GM18873 (cell line): ENCODE measurements around the gene DISP3.
"Not testable (repeated sequence)": the region's sequence is repeated elsewhere in the genome, so short reads cannot be mapped to it uniquely, and the experiment has no call there.

Experiments used
- ATAC-seq: cut with Tn5 transposase; IDR thresholded peaks from one replicate; pipeline ENCODE4 v1.9.1; 2021; ENCODE audit warnings: mild to moderate bottlenecking, moderate library complexity, moderate number of reproducible peaks; ENCODE audit not compliant: unreplicated experiment, low FRiP score

Gene DISP3

GRCh38 chr1:11569551-11569950, 90.6 kb downstream of the DISP3 start:
- no peak for ATAC-seq

DNA sequence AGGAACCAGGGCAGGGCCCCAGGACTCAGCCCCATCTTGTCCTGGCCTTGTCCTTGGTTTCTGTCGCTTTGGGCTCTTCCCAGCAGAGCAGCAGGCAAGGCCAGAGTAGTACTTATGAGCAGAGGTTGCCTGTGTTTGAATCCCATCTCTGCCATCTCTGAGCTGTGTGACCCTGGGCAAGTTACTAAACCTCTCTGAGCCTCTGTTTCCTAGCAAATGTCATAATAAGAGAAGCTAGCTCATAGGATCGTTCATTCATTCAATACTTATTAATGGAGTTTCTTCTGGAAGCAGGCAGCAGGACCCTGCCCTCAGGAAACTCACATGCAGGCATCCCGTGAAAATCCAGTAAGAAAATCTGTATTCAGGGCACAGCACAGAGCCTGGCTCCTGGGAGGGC, 91.0 kb downstream of the DISP3 start:
- no peak for ATAC-seq

DNA sequence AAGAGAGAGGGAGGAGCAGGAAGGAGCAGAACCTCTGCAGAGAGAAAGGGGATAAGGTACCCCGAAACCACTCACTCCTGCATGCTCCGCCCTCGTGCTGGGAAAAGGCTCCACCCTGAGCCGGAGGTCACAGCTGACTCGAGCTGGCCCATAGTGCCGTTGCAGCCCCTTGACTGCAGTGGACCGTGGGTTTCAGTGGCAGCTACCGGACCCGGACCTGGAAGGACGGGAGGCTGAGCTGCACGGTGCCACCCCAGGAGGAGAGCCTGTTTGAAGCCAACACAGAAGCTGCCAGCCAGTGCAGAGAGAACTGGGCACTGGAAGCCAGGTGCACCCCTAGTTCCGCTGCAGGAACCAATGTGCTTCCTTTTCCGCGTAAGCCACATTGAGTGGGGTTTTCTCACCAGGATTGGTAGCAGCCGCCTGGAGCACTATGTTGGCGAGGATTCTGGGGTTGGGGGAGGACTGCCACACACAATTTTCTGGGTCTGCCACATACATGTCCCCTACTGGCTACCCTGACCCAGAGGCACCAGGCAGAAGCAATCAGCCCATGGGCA, 91.9 kb downstream of the DISP3 start:
- ATAC-seq, result no peak

- no peak for ATAC-seq
Observed at GRCh38 chr1:11571906-11572616, 93.1 kb downstream of the DISP3 start.

DNA sequence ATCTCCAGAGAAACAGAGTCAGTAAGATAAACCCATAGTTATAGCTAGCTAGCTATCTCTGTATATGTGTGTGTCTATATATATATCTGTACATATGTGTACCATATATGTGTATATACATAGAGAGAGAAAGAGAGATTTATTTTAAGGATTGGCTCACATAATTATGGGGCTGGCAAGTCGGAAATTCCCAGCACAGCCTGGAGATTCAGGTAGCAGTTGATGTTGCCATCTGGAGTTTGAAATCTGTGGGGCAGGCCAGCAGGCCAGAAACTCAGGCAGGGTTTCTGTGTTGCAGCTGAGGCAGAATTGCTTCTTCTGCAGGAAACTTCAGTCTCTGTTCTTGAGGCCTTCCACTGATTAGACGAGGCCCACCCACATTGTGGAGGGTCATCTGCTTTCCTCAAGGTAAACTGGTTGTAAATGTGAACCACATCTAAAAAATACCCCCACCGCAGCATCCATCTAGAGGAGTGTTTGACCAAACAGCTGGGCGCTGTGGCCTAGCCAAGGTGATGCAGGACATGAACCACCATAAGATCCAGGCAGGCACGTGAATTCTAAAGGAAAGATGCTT, 94.2 kb downstream of the DISP3 start:
- no peak for ATAC-seq

GRCh38 chr1:11575553-11575952, 96.6 kb downstream of the DISP3 start:
- no peak for ATAC-seq

DNA sequence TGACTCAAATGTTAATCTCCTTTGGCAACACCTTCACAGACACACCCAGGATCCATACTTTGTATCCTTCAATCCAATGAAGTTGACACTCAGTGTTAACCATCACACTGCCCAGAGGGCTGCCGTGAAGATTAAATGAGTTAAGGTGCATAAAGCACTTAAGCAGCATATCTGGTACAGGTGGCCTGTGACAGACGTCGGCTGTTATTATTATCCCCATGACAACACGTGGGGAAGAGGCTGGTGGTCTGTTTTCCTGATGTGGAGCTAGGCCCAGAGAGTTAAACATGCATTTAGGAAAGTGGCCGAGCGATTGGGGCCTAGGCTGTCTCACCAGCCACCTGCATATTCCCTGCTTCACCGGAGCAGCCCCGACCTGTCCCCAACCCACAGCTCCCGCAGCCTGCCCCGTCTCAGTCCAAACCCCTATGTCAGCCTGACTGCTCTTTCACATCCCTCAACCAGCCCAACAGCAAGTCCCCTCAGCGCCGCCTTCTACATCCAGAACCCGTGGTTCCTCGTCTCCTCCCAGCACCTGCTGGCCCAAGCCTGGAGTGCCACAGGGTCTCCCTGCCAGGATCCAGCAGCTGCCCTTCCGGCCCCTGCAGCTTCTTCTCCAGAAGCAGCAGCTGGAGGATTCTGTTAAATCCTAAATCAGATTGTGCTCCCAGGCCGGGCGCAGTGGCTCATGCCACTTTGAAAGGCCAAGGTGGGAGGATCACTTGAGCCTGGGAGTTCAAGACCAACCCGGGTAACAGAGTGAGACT, 97.3 kb downstream of the DISP3 start:
- ATAC-seq, result no peak

- no peak for ATAC-seq
Observed at GRCh38 chr1:11578004-11578403, 99.0 kb downstream of the DISP3 start.

DNA sequence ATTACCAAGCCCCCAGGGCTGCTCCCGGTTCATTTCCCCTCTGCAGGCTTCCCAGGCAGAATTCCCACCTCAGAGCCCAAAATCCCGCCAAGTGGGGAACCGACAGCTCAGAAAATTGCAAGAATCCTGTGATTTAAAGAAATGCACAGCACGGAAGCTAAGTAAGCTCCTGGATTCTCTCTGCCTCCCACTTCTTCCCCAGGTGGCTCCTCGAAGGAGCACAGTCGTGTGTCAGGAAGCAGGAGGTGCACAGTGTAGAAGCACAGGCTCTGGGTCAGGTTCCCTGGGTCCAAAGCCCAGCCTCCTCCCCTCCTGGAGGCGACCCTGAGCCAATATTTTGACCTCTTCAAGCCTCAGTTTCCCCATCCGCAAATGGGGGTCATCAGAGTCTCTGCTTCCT, 100.6 kb downstream of the DISP3 start:
- no peak for ATAC-seq

DNA sequence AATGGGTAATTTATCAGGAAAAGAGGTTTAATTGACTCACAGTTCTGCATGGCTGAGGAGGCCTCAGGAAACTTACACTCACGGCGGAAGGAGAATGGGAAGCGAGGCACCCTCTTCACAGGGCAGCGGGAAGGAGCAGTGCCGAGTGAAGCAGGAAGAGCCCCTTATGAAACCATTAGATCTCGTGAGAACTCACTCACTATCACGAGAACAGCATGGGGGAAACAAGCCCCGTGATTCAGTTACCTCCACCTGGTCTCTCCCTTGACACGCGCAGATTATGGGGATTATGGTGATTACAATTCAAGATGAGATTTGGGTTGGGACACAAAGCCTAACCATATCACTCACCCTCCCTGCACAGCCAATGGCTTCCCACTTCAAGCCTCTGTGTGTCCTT, 101.1 kb downstream of the DISP3 start:
- not testable (repeated sequence) for ATAC-seq

- no peak for ATAC-seq
Observed at GRCh38 chr1:11581445-11581991, 102.6 kb downstream of the DISP3 start.

DNA sequence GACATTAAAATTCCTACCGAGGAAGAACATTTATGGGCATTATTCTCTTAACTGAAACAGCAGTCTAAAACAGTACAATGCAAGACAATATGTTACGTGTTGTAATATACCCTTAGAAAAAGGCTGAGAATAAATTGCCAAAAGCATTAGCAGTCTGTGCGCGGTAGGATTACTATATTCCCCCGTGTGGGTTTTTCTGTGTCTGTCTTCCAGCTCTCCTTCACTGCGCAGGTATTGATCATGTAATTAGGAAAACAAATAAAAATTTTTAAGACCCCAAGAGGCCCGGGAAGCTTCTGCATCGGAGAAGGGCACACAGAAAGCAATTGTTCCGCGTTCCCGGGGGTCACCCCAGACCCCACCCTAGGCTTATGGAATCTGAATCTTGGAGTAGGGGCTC, 106.4 kb downstream of the DISP3 start:
- no peak for ATAC-seq
